HG03439 (cell line): ENCODE data around the gene RECQL5.

Source experiments
- ATAC-seq: cut with Tn5 transposase; IDR thresholded peaks from one replicate; pipeline ENCODE4 v1.9.1; 2021; ENCODE audit warnings: mild to moderate bottlenecking, moderate library complexity; ENCODE audit not compliant: unreplicated experiment

Gene RECQL5

GRCh38 chr17:75634754-75635609 is 32.0 kb downstream of the RECQL5 start:
- no peak for ATAC-seq

DNA sequence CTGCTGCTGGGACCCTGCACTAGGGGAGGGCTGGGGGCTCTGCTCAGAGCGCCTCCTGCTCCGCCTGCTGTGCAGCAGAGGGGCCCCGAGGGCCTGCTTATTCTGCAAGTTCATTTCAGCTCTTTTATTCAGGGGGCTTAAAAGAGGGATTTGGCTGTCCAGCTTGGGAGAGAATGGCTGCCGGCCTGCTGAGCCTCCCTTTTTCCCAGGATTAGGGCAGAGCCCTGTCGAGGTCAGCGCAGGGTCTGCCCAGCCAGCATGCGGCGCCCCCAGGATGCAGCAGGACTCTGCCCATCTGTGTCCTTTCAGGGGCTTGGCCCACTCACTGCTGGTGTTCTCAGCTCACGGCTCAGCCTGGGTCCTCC is 32.6 kb downstream of the RECQL5 start:
- ATAC-seq, result no peak

DNA sequence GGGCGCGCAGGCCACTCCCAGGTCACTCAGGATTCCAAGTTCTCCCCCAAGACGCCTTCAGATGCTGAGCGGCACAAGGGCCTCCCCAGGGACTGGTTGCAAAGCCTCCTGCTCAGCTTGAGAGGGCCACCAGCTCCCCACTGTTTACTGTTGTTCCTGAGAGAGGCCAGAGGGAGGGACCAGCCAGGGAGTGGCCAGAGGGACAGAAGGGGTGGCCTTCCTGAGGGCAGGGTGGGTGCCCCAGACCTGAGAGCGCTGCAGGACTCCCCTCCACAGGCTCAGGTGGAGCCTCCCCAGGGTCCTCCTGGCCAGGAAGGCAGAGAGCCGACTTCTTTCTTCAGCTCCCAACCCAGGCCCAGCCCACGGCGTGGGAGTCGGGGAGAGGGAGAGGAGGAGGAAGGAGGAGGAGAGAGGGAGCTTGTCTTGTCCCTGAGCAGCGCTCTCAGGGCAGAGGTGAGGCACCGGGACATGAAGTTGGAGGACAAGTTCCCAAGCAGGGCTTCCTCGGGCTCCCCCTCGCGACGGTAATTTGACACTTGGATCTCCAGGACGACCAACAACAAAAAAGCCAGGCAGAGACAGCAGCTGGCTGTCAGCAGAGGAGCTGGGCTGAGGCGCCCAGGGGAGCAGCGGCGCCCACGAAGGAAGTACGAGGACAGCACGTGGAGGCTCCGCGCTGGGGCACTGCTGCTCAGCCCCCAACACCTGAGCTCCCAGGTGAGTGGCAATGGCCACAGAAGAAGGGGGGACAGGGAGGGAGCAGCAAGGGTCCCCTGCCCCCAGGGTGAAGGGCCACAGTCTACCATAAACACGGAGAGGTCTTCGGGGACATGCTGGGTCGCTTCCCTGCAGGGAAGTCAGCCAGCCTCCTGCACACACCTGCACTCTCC is 33.2 kb downstream of the RECQL5 start:
- no peak for ATAC-seq

GRCh38 chr17:75632863-75633485 is 34.0 kb downstream of the RECQL5 start, which contains the start of gene SMIM5:
Gene SMIM5 (plus strand): TSS chr17:75633434. CDS start chr17:75640202, 6,768 bp downstream.
- ATAC-seq, result no peak

- ATAC-seq, result no peak
Observed at GRCh38 chr17:75632428-75632827, 34.5 kb downstream of the RECQL5 start.

- no peak for ATAC-seq
Observed at GRCh38 chr17:75631353-75631752, 35.6 kb downstream of the RECQL5 start.

- no peak for ATAC-seq
Observed at GRCh38 chr17:75630071-75630917, 36.7 kb downstream of the RECQL5 start.

DNA sequence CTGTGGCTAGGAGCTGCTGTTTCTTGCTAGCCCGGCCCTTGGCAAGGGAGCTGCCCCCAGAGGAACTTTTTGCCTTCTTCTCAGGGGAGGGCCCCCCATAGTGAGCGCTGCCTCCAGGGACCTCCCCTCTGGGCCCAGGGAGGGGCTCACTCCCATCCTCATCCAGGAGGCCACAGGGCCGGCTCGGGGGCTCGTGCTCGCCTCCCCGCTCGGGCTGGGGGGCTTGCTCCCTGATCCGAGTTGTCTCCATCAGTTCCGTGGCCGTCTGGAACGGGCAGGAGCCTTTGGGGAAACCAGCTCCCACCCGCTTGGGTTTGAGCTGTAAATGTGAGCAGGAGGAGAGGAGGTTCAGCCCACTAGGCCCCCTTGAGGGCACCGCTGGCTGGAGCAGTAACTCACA is 37.8 kb downstream of the RECQL5 start:
- no peak for ATAC-seq

GRCh38 chr17:75628425-75628824 is 38.5 kb downstream of the RECQL5 start:
- no peak for ATAC-seq

DNA sequence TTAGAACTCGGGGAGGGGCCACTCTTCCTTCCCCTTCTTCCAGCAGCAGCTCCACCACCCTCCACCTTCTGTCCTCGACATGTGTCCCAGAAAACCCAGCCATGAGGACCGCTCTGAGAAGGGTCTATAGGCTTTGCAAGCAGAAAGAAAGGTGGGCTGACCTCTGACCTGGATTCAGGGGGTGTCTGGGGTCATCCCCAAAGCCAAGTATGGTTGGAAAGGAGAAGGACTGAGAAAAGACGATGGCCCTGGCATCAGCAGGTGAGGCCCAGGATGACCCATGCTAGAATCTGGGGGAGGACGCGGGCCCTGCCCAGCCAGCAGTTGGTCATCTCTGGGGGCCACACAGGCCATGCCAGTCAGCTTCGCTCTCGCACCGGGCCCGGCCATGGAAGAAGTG is 39.9 kb downstream of the RECQL5 start:
- no peak for ATAC-seq

DNA sequence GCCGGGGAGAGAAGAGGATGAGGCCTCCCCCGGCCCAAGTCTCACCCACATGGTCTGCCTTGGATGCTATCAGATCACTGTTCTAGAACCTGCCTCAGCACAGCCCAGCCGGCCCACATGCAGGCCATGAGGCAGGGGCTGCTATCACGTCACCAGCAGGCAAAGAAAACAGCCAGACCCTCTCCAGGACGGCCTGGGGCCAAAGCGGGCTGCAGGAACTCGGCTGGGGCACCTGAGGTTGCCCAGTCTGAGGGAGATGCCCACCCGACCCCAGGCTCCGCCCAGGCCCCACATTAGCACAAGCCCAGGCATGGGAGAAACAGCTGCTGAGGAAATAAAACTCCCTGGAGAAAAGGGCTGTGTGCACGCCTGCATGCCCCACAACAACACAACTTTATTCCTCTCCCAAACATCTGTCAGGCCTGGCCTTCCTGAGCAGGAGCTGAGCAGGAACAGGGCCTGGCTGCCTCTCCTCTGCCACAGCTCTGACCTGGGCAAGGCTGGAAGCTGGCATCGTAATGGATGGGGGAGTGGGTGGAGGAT is 40.4 kb downstream of the RECQL5 start:
- no peak for ATAC-seq

DNA sequence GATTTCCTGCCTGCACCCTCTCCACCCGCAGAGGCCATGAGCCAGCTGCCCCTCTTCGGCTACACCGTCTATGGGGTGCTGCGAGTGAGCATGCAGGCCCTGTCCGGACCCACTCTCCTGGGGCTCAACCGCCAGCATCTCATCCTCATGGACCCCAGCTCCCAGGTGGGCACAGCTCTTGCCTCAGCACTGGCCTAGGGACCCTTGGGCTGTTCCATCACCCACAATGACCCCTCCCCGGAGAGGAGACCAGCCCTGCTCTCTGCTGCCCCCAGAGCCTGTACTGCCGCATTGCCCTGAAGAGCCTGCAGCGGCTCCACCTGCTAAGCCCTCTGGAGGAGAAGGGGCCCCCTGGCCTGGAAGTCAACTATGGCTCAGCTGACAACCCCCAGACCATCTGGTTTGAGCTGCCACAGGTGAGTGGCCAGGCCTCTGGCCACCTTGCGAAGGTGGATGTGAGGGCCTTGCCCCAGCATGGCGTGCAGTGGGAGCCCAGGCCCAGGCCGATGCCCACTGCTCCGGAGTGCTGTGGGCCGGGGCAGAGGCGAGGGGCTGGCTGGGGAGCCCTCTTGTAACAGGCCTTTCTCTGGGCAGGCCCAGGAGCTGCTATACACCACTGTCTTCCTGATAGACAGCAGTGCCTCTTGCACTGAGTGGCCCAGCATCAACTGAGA is 41.0 kb downstream of the RECQL5 start:
- no peak for ATAC-seq

DNA sequence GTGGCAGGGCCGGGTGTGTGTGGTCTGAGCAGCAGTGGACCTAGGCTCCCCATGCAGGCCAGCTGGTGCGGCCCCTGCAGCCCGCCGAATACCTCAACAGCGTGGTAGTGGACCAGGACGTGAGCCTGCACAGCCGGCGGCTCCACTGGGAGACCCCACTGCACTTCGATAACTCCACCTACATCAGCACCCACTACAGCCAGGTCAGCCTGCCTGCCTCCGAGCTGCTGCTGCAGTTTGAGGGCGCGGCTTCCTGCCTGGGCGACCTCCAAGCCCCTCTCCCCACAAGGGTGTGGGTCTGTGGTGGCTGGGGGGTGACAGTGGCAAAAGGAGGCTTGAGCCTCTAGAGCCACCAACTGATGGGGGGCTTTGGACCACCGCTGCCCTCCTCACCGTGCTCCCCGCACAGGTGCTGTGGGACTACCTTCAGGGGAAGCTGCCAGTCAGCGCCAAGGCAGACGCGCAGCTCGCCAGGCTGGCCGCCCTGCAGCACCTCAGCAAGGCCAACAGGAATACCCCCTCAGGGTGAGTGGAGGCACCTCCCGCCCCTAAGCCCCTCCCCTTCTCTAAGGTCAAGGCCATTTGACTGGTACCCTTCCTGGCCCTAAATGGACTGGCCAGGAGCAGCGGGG is 42.1 kb downstream of the RECQL5 start:
- ATAC-seq, result no peak

GRCh38 chr17:75624021-75624420 is 42.9 kb downstream of the RECQL5 start:
- no peak for ATAC-seq

DNA sequence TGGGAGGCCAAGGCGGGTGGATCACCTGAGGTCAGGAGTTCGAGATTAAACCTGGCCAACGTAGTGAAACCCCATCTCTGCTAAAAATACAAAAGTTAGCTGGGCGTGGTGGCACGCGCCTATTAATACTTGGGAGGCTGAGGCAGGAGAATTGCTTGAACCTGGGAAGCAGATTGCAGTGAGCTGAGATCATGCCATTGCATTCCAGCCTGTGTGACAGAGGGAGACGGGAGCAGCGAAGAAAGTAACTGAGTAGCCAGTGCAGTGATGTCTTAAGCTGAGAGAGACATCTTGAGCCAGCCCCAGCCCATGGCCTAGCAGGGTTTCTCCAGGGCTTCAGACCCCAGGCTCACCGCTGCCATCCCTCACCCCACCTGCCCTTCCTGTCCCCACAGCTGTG is 43.6 kb downstream of the RECQL5 start:
- ATAC-seq, result no peak

GRCh38 chr17:75622771-75623273 is 44.1 kb downstream of the RECQL5 start:
- no peak for ATAC-seq

DNA sequence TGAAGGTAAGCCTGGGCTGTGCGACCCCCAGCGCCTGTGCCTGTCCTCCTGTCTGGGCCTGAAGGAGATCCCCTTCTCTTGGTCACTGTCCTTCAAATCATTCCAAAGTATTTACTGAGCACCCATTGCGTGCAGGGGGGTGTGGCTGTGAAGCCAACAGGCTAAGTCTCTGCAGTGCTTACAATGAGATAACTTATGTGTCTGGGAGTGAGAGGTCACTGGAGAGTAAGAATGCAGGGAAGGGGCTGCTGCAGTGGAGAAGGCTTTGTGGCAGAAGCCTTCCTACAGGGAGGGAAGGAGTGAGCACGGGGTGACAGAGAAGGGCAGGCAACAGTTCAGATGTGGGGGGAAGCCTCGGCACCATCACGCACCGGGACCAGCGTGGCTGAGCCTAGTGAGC is 44.9 kb downstream of the RECQL5 start:
- ATAC-seq, result no peak

DNA sequence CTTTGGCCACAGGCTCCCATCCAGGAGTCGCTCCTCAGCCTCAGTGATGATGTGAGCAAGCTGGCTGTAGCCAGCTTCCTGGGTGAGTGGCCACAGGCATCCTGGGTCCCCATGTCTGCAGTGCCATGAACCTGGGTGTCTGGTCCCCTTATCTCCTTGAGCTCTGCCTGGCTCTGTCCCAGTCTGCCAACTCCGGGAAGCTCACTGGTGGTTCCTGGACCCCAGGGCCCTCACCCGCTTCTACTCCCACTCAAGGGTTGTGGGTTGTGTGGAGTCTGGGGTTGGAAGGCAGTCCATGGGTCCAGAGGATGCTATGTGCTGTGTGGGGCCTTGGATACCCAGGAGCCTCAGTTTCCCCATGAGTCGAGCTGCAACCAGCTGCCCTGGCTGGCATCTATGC is 45.5 kb downstream of the RECQL5 start:
- ATAC-seq, result no peak
